ENCODE results near the gene SYT10. TPM values are rescaled to one million over a fixed set of nuclear protein-coding genes. Genes with fewer than 3 reads are reported as not detected.

The SYT10 gene
- polyA plus RNA-seq, 1 donor (not counting 4 experiments of a cell fraction or from before 2014, with no cell fraction given), result not detected

DNA sequence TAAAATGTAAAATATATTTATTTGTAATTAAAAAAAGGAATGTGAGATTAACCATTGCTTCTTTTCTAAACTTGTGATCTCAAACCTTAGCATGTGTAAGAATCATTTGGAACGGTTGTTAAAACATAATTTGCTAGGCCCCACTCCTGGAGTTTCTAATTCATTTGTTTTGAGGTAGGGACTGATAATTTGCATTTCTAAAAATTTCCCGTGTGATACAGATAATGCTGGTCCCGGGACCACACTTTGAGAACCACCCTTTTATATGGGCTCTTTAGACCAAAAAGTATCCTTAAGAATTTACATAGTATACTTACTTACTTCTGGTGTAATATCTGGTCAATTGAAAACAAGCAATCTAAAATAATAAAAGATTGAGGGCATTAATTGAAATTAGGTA lies 10.9 kb upstream of the SYT10 start:
- Histone ChIP-seq H3K36me3 (ENCODE audit: control insufficient read depth in 2 of 2, extremely low read depth in 1 of 2, insufficient read depth in 2 of 2, low read length in 2 of 2) (no peaks in the 10 kb centered on the region), H3K4me1 (ENCODE audit: control insufficient read depth, extremely low read depth, insufficient read depth, low read length) (no peaks in the 10 kb centered on the region), H3K9me3 (ENCODE audit: control insufficient read depth, low read depth, low read length) (no peaks in the 10 kb centered on the region), H3K27ac (ENCODE audit: control insufficient read depth, insufficient read depth, low read length) (no peak overlapping the region), H4K20me1 (ENCODE audit: control insufficient read depth, extremely low read depth, insufficient read depth, low read length) (no peaks in the 10 kb centered on the region), H3K4me3 (ENCODE audit: control insufficient read depth in 2 of 3, extremely low read depth in 1 of 3, insufficient read depth in 2 of 3, low read depth in 1 of 3, low read length in 3 of 3) (no peak overlapping the region), H3K79me2 (ENCODE audit: control insufficient read depth, insufficient read depth, low read length) (no peaks in the 10 kb centered on the region), H3K9me1 (ENCODE audit: control insufficient read depth, extremely low read depth, insufficient read depth, low read length) (no peaks in the 10 kb centered on the region), H3K27me3 (ENCODE audit: control insufficient read depth, extremely low read depth, insufficient read depth, low read length) (no peaks in the 10 kb centered on the region), H3K9ac (ENCODE audit: control insufficient read depth, extremely low read depth, insufficient read depth, low read length) (no peak overlapping the region), H2AFZ (ENCODE audit: control insufficient read depth, low read length) (no peak overlapping the region), H3K4me2 (ENCODE audit: control insufficient read depth, extremely low read depth, insufficient read depth, low read depth, low read length) (no peak overlapping the region)
- dilution Hi-C loops (cut with MboI; ENCODE audit: extremely low pct_ligation_motif_present, low sequenced_read_pairs), result no loop called here
- no peak for FAIRE-seq
- no peak for DNase-seq (ENCODE audit: low read depth, low spot score)
- no peak for TF ChIP-seq EZH2 (IDR thresholded peaks at IDR 0.05; ENCODE audit: low read length)
- TF ChIP-seq, protein P1, sequence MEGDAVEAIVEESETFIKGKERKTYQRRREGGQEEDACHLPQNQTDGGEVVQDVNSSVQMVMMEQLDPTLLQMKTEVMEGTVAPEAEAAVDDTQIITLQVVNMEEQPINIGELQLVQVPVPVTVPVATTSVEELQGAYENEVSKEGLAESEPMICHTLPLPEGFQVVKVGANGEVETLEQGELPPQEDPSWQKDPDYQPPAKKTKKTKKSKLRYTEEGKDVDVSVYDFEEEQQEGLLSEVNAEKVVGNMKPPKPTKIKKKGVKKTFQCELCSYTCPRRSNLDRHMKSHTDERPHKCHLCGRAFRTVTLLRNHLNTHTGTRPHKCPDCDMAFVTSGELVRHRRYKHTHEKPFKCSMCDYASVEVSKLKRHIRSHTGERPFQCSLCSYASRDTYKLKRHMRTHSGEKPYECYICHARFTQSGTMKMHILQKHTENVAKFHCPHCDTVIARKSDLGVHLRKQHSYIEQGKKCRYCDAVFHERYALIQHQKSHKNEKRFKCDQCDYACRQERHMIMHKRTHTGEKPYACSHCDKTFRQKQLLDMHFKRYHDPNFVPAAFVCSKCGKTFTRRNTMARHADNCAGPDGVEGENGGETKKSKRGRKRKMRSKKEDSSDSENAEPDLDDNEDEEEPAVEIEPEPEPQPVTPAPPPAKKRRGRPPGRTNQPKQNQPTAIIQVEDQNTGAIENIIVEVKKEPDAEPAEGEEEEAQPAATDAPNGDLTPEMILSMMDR (optimal IDR thresholded peaks at IDR 0.05 in 1 of 3, IDR thresholded peaks at IDR 0.05 in 1 of 3, conservative IDR thresholded peaks at IDR 0.05 in 1 of 3; ENCODE audit: extremely low read depth in 1 of 3, insufficient read depth in 2 of 3, low read length in 3 of 3), result no peak

DNA sequence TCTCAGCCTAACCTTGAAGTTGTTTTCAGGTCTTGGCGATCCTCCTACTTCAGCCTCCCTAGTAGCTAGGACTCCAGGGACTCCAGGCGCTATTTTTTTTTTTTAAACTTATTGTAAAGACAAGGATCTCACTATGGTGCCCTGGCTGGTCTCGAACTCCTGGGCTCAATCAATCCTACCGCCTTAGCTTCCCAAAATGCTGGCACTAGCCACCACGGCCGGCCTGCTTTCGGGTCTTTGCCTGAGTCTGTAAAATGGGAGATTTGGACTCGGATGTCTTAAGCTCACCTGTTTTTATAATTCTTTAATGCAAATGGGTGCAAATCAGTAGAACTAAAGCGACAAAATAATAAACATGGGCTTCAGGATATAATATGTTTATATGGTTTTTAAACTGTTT lies 858 bp upstream of the SYT10 start:
- no peak overlapping the region for H3K4me2 ChIP-seq (ENCODE audit: control insufficient read depth, extremely low read depth, insufficient read depth, low read depth, low read length)
- dilution Hi-C loops (cut with MboI; ENCODE audit: extremely low pct_ligation_motif_present, low sequenced_read_pairs), result no loop called here
- H3K27me3 ChIP-seq (ENCODE audit: control insufficient read depth, extremely low read depth, insufficient read depth, low read length), result peaks cover 32% of the 10 kb centered on the region
- no peak overlapping the region for H3K4me3 ChIP-seq (ENCODE audit: control insufficient read depth in 2 of 3, extremely low read depth in 1 of 3, insufficient read depth in 2 of 3, low read depth in 1 of 3, low read length in 3 of 3)
- FAIRE-seq (no peak), DNase-seq (ENCODE audit: low read depth, low spot score) (no peak)
- no peak overlapping the region for H3K9ac ChIP-seq (ENCODE audit: control insufficient read depth, extremely low read depth, insufficient read depth, low read length)
- H3K27ac ChIP-seq (ENCODE audit: control insufficient read depth, insufficient read depth, low read length), result no peak overlapping the region
- H3K36me3 ChIP-seq (ENCODE audit: control insufficient read depth in 2 of 2, extremely low read depth in 1 of 2, insufficient read depth in 2 of 2, low read length in 2 of 2), result no peaks in the 10 kb centered on the region
- H3K9me3 ChIP-seq (ENCODE audit: control insufficient read depth, low read depth, low read length), result peaks cover 2% of the 10 kb centered on the region
- no peak for TF ChIP-seq EZH2 (IDR thresholded peaks at IDR 0.05; ENCODE audit: low read length)
- TF ChIP-seq, protein P1 (optimal IDR thresholded peaks at IDR 0.05 in 1 of 3, IDR thresholded peaks at IDR 0.05 in 1 of 3, conservative IDR thresholded peaks at IDR 0.05 in 1 of 3; ENCODE audit: extremely low read depth in 1 of 3, insufficient read depth in 2 of 3, low read length in 3 of 3), result no peak
- H4K20me1 ChIP-seq (ENCODE audit: control insufficient read depth, extremely low read depth, insufficient read depth, low read length), result no peaks in the 10 kb centered on the region
- no peak overlapping the region for H2AFZ ChIP-seq (ENCODE audit: control insufficient read depth, low read length)
- peaks cover 2% of the 10 kb centered on the region for H3K4me1 ChIP-seq (ENCODE audit: control insufficient read depth, extremely low read depth, insufficient read depth, low read length)
- no peaks in the 10 kb centered on the region for H3K9me1 ChIP-seq (ENCODE audit: control insufficient read depth, extremely low read depth, insufficient read depth, low read length)
- H3K79me2 ChIP-seq (ENCODE audit: control insufficient read depth, insufficient read depth, low read length), result no peaks in the 10 kb centered on the region
